Measurements from ENCODE around the gene HOXA11. TPM values are rescaled to one million over a fixed set of nuclear protein-coding genes. Genes with fewer than 3 reads are reported as not detected.

Gene HOXA11
- polyA plus RNA-seq, 1 of the 3 experiments (the other 2 are of a cell fraction) = not detected

GRCh38 chr7:27193335-27194001 lies 8.4 kb upstream of the HOXA11 start:
- WGBS (ENCODE audit: low lambda C conversion rate) = 23% methylated on average over 29 of the region's 29 CpGs
- no peaks in the 10 kb centered on the region for H3K9me2 ChIP-seq
- TF ChIP-seq EZH2phosphoT487 (IDR thresholded peaks at IDR 0.05; ENCODE audit: borderline replicate concordance, low read depth) = peak; percentile 89; the same call in 1 of the 2 replicates
- TF ChIP-seq, protein P1, sequence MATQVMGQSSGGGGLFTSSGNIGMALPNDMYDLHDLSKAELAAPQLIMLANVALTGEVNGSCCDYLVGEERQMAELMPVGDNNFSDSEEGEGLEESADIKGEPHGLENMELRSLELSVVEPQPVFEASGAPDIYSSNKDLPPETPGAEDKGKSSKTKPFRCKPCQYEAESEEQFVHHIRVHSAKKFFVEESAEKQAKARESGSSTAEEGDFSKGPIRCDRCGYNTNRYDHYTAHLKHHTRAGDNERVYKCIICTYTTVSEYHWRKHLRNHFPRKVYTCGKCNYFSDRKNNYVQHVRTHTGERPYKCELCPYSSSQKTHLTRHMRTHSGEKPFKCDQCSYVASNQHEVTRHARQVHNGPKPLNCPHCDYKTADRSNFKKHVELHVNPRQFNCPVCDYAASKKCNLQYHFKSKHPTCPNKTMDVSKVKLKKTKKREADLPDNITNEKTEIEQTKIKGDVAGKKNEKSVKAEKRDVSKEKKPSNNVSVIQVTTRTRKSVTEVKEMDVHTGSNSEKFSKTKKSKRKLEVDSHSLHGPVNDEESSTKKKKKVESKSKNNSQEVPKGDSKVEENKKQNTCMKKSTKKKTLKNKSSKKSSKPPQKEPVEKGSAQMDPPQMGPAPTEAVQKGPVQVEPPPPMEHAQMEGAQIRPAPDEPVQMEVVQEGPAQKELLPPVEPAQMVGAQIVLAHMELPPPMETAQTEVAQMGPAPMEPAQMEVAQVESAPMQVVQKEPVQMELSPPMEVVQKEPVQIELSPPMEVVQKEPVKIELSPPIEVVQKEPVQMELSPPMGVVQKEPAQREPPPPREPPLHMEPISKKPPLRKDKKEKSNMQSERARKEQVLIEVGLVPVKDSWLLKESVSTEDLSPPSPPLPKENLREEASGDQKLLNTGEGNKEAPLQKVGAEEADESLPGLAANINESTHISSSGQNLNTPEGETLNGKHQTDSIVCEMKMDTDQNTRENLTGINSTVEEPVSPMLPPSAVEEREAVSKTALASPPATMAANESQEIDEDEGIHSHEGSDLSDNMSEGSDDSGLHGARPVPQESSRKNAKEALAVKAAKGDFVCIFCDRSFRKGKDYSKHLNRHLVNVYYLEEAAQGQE (IDR thresholded peaks at IDR 0.05; ENCODE audit: low read depth, low read length) = no peak
- ChIA-PET CTCF (interaction anchor here (0.9 to 10.7 kb wide), 15 partner anchors 9 to 903 kb away, joined by 3 to 84 read pairs (median 4); partner anchors contain the start of genes HOXA11 and HOXA5), POLR2A (no interaction called here)
- H3K9ac ChIP-seq = no peak overlapping the region
- no peak overlapping the region for H3K27ac ChIP-seq (ENCODE audit: low read depth in 2 of 2, low read length in 1 of 2)
- H3K27me3 ChIP-seq (ENCODE audit: insufficient read depth) = peaks cover 88% of the 10 kb centered on the region
- H3K79me2 ChIP-seq (ENCODE audit: insufficient read depth) = no peaks in the 10 kb centered on the region
- H3F3A ChIP-seq (replicated peaks; ENCODE audit: insufficient read depth) = peaks cover 8% of the 10 kb centered on the region
- peaks cover 11% of the 10 kb centered on the region for H4K20me1 ChIP-seq (ENCODE audit: insufficient read depth)
- no peak overlapping the region for H3K4me3 ChIP-seq (ENCODE audit: low read depth in 2 of 2, low read length in 1 of 2)
- H3K4me1 ChIP-seq (ENCODE audit: control insufficient read depth in 1 of 2, insufficient read depth in 2 of 2, low read depth in 1 of 2, low read length in 1 of 2) = peaks cover 0 to 4% of the 10 kb centered on the region in 2 experiments; a peak in 1 of 4 replicates
- no peaks in the 10 kb centered on the region for H3K36me3 ChIP-seq (replicated peaks in 1 of 2; ENCODE audit: control insufficient read depth in 1 of 2, insufficient read depth in 2 of 2, low read length in 1 of 2)
- H2AFZ ChIP-seq (ENCODE audit: low read depth) = no peak overlapping the region
- no peaks in the 10 kb centered on the region for H3K9me3 ChIP-seq
- peak overlapping the region; percentile 30; the same call in 1 of the 2 replicates for H3K4me2 ChIP-seq
- DNase-seq = no peak

DNA sequence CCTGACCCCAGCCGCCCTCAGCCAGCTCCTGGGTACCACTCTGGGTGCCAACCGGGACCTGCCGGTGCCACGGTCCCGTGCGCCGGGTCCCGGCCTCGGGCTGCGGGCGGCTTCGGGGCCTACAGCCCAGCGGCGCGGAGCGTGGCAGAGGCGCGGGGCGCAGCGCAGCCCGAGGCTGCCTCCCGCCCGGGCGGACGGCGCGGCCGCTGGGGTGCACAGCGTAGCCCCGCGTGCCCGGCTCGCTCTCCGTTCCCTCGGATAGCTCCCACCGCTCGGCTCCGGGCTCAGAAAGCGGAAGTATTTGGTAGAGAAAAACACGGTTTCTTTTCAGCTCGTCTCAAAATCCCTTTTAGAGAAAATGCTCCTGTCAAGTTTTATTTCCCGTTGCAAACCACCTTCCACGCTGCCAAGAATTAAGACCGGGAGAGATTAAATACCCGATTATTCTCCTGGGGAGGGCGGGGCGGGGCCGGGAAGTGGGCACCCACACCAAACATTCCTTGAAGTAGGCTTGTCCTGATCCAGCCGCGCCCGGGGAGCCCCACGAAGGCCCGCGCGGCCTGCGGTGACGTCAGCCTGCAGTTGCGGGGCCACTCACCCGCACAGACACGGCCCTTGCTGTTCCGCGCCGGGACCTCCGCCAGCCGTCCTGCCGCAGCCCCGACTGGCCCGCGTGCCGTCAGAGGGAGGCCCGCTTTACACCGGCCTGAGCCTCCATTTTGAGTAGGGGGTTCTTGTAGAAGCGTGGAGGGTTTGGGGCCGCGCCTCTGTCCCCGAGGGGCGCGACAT lies 7.7 kb upstream of the HOXA11 start:
- ChIA-PET POLR2A (interaction anchor here (0.5 kb wide), 1 partner anchor 813 kb away, joined by 3 read pairs; no protein-coding TSS in a partner anchor), CTCF (interaction anchor here (0.9 to 10.7 kb wide), 11 partner anchors 15 to 901 kb away, joined by 3 to 84 read pairs (median 4); partner anchors contain the start of gene HOXA5)
- peak overlapping the region; percentile 30; the same call in 1 of the 2 replicates for H3K4me2 ChIP-seq
- peaks cover 17% of the 10 kb centered on the region for H4K20me1 ChIP-seq (ENCODE audit: insufficient read depth)
- peak; percentile 67 for DNase-seq
- no peak for TF ChIP-seq YY1 (IDR thresholded peaks at IDR 0.05; ENCODE audit: low read depth)
- peak; percentile 82; the same call in 1 of the 2 replicates for TF ChIP-seq EZH2phosphoT487 (IDR thresholded peaks at IDR 0.05; ENCODE audit: borderline replicate concordance, low read depth)
- peaks cover 0 to 4% of the 10 kb centered on the region in 2 experiments; a peak in 1 of 4 replicates for H3K4me1 ChIP-seq (ENCODE audit: control insufficient read depth in 1 of 2, insufficient read depth in 2 of 2, low read depth in 1 of 2, low read length in 1 of 2)
- no peaks in the 10 kb centered on the region for H3K79me2 ChIP-seq (ENCODE audit: insufficient read depth)
- no peak overlapping the region for H3K27ac ChIP-seq (ENCODE audit: low read depth in 2 of 2, low read length in 1 of 2)
- peaks cover 8% of the 10 kb centered on the region for H3F3A ChIP-seq (replicated peaks; ENCODE audit: insufficient read depth)
- no peaks in the 10 kb centered on the region for H3K36me3 ChIP-seq (replicated peaks in 1 of 2; ENCODE audit: control insufficient read depth in 1 of 2, insufficient read depth in 2 of 2, low read length in 1 of 2)
- peaks cover 88% of the 10 kb centered on the region for H3K27me3 ChIP-seq (ENCODE audit: insufficient read depth)
- 32% methylated on average over 35 of the region's 78 CpGs for whole genome bisulfite sequencing (ENCODE audit: low lambda C conversion rate)
- H3K4me3 ChIP-seq (ENCODE audit: low read depth in 2 of 2, low read length in 1 of 2) = peak overlapping the region in 1 of 2 experiments; percentile 2; a peak in 1 of 4 replicates
- H2AFZ ChIP-seq (ENCODE audit: low read depth) = no peak overlapping the region
- no peaks in the 10 kb centered on the region for H3K9me3 ChIP-seq
- no peaks in the 10 kb centered on the region for H3K9me2 ChIP-seq
- H3K9ac ChIP-seq = no peak overlapping the region
